HepG2 (cell line): ENCODE data around the gene ZNF626. TPM values are rescaled to one million over a fixed set of nuclear protein-coding genes. Genes with fewer than 3 reads are reported as not detected.

ENCODE experiments used
- CREB1 ChIP-seq, 2 experiments: fragments of 450-650 bp in 1 of 2; IDR thresholded peaks; 2 replicates each; pipeline ENCODE4 v1.6.1; 2016 to 2017; ENCODE audit warnings: control low read depth in 1 of 2, mild to moderate bottlenecking in 1 of 2, missing compliant biosample characterization in 1 of 2, missing genetic modification characterization in 1 of 2
- HMGA1 ChIP-seq: sonication (generic); formaldehyde crosslinking; conservative IDR thresholded peaks from 2 replicates; pipeline ENCODE4 v1.4.0; 2020; ENCODE audit warnings: missing genetic modification reagents
- PHF5A ChIP-seq: IDR thresholded peaks from one replicate; pipeline ENCODE4 v1.6.1; 2018; ENCODE audit warnings: low read depth, missing genetic modification reagents; ENCODE audit not compliant: unreplicated experiment
- POGZ ChIP-seq: sonication (generic); formaldehyde crosslinking; IDR thresholded peaks from 2 replicates; pipeline ENCODE4 v1.4.0; 2020; ENCODE audit warnings: mild to moderate bottlenecking, missing genetic modification reagents
- SAP130 ChIP-seq: IDR thresholded peaks from 2 replicates; pipeline ENCODE4 v1.6.1; 2016; ENCODE audit warnings: low read depth
- TAF1 ChIP-seq: sonication (generic); formaldehyde crosslinking; IDR thresholded peaks from 2 replicates; pipeline ENCODE4 v1.4.0; 2020; ENCODE audit warnings: missing genetic modification reagents
- ZNF446 ChIP-seq: sonication (generic); formaldehyde crosslinking; IDR thresholded peaks from 2 replicates; pipeline ENCODE4 v1.5.0; 2020; ENCODE audit warnings: mild to moderate bottlenecking, missing genetic modification reagents
- ZNF800 ChIP-seq: sonication (generic); formaldehyde crosslinking; IDR thresholded peaks from 2 replicates; pipeline ENCODE4 v1.4.0; 2020; ENCODE audit warnings: missing genetic modification reagents
- polyA plus RNA-seq, 8 experiments: library from polyadenylated mRNA; depleted of rRNA in 3 of 8; stranded (reverse) in 7 of 8; unstranded in 1 of 8; fragments of >200 nt; fragmentation: Illumina TruSeq in 4 of 8; extraction: Trizol in 4 of 8; gene quantifications; 2 replicates each; pipeline versions ENCODE4 v1.2.1 to v1.2.3, GENCODE V29; 2011 to 2016; ENCODE audit warnings: low read depth in 4 of 8, missing spikeins in 1 of 8, mixed read lengths in 1 of 8; ENCODE audit not compliant: insufficient read depth in 1 of 8
- total RNA-seq, 5 experiments: library from RNA; depleted of rRNA; stranded (reverse); fragments of >200 nt; fragmentation: Illumina TruSeq; extraction: Trizol; gene quantifications; 2 replicates each; pipeline ENCODE4 v1.2.3, GENCODE V29; 2016; ENCODE audit warnings: low read depth in 1 of 5
- TF ChIP-seq, protein P1 (sequence below): sonication (generic); formaldehyde crosslinking; IDR thresholded peaks from 2 replicates; pipeline ENCODE4 v1.9.0; 2021; ENCODE audit warnings: mild to moderate bottlenecking, missing genetic modification reagents

ZNF626 gene
- total and polyA plus RNA-seq, 2 of the 13 experiments (the other 11 are each of a cell fraction or from before 2014, with no cell fraction given), result 3.5 to 4.1 TPM

DNA sequence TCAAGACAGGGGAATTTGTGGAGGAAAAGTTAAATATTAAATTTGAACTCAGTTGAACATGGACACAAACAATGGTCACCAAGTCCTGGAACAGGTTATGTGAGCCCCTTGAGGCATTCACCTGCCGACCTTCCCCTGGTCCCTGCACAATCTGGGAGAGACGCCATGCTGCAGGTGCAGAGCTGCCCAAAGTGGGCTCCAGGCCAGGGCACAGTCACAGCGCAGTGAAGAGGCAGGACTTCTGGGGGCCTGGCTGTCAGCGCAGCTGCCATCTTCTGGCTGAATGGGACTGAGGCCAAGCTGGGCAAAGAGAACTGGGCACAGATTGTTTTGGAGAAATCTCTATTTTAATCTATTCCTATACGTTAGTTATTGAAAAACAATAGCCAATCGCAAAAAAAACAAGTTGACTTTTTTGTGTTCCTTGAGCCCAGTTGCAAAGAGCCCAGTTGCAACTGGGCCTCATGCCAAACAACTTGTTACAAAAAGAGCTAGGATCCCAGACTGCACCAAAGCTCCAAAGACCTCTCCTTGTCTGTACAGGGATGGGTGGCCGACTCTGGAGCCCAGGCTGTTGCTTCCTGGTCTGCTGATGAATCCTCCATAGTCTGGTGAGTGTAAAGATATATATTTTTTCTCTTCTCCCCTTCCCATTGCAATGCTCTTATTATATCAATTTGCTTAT, 1.2 kb upstream of the ZNF626 start (continued):
- TF ChIP-seq HMGA1 (no peak), SAP130 (CRISPR knock-in tag) (0 out of 2 replicates have a peak, but pooled peaks have one; percentile 3), ZNF446 (CRISPR knock-in tag) (no peak), PHF5A (CRISPR knock-in tag) (no peak), CREB1 (IDR thresholded peaks at IDR 0.05) (no peak), CREB1 (CRISPR knock-in tag; IDR thresholded peaks at IDR 0.05) (peak; percentile 22; the same call in 1 of the 2 replicates), TAF1 (CRISPR knock-in tag) (no peak), POGZ (CRISPR knock-in tag) (0 out of 2 replicates have a peak, but pooled peaks have one; percentile 19), ZNF800 (CRISPR knock-in tag) (no peak)
- TF ChIP-seq, protein P1, sequence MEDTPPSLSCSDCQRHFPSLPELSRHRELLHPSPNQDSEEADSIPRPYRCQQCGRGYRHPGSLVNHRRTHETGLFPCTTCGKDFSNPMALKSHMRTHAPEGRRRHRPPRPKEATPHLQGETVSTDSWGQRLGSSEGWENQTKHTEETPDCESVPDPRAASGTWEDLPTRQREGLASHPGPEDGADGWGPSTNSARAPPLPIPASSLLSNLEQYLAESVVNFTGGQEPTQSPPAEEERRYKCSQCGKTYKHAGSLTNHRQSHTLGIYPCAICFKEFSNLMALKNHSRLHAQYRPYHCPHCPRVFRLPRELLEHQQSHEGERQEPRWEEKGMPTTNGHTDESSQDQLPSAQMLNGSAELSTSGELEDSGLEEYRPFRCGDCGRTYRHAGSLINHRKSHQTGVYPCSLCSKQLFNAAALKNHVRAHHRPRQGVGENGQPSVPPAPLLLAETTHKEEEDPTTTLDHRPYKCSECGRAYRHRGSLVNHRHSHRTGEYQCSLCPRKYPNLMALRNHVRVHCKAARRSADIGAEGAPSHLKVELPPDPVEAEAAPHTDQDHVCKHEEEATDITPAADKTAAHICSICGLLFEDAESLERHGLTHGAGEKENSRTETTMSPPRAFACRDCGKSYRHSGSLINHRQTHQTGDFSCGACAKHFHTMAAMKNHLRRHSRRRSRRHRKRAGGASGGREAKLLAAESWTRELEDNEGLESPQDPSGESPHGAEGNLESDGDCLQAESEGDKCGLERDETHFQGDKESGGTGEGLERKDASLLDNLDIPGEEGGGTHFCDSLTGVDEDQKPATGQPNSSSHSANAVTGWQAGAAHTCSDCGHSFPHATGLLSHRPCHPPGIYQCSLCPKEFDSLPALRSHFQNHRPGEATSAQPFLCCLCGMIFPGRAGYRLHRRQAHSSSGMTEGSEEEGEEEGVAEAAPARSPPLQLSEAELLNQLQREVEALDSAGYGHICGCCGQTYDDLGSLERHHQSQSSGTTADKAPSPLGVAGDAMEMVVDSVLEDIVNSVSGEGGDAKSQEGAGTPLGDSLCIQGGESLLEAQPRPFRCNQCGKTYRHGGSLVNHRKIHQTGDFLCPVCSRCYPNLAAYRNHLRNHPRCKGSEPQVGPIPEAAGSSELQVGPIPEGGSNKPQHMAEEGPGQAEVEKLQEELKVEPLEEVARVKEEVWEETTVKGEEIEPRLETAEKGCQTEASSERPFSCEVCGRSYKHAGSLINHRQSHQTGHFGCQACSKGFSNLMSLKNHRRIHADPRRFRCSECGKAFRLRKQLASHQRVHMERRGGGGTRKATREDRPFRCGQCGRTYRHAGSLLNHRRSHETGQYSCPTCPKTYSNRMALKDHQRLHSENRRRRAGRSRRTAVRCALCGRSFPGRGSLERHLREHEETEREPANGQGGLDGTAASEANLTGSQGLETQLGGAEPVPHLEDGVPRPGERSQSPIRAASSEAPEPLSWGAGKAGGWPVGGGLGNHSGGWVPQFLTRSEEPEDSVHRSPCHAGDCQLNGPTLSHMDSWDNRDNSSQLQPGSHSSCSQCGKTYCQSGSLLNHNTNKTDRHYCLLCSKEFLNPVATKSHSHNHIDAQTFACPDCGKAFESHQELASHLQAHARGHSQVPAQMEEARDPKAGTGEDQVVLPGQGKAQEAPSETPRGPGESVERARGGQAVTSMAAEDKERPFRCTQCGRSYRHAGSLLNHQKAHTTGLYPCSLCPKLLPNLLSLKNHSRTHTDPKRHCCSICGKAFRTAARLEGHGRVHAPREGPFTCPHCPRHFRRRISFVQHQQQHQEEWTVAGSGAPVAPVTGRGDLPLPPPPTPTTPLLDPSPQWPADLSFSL, result no peak
